Ishikawa (cell line): Measurements from ENCODE around the gene CASP2.

Source experiments
- FOXM1 ChIP-seq: IDR thresholded peaks from 2 replicates; pipeline ENCODE4 v1.6.1; 2012; ENCODE audit warnings: low read depth, borderline replicate concordance
- RAD21 ChIP-seq: IDR thresholded peaks from 2 replicates; pipeline ENCODE4 v1.6.1; 2012; ENCODE audit warnings: low read depth
- TAF1 ChIP-seq: IDR thresholded peaks from 2 replicates; pipeline ENCODE4 v1.6.1; 2012; ENCODE audit warnings: low read depth, mild to moderate bottlenecking
- TEAD4 ChIP-seq: IDR thresholded peaks from 2 replicates; pipeline ENCODE4 v1.6.1; 2012
- TF ChIP-seq, protein P1 (sequence below): IDR thresholded peaks from 2 replicates; pipeline ENCODE4 v1.6.1; 2012; ENCODE audit warnings: low read depth, mild to moderate bottlenecking
- TF ChIP-seq, protein P2 (sequence below): IDR thresholded peaks from 2 replicates; pipeline ENCODE4 v1.6.1; 2012

DNA sequence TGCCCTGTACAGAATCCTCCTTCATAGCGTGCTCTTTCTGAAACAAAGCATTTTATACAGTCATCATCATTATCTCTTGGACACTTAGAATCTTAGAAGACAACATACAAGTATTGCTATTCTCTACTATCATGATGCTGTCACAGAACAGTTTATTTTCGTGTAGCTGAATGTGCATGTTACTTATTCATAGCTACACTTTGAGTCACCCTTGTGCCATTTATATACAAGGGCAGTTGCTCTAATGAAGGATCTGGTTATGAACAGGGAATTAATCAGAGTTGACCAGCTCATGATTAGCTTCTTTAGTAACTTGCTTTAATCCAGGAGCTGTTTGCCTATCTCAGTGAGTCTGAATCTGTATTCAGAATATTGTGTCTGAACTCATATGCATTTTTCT lies 11.2 kb downstream of the CASP2 start:
- TF ChIP-seq FOXM1 (no peak), TAF1 (no peak), RAD21 (no peak), TEAD4 (no peak)
- TF ChIP-seq, protein P1, sequence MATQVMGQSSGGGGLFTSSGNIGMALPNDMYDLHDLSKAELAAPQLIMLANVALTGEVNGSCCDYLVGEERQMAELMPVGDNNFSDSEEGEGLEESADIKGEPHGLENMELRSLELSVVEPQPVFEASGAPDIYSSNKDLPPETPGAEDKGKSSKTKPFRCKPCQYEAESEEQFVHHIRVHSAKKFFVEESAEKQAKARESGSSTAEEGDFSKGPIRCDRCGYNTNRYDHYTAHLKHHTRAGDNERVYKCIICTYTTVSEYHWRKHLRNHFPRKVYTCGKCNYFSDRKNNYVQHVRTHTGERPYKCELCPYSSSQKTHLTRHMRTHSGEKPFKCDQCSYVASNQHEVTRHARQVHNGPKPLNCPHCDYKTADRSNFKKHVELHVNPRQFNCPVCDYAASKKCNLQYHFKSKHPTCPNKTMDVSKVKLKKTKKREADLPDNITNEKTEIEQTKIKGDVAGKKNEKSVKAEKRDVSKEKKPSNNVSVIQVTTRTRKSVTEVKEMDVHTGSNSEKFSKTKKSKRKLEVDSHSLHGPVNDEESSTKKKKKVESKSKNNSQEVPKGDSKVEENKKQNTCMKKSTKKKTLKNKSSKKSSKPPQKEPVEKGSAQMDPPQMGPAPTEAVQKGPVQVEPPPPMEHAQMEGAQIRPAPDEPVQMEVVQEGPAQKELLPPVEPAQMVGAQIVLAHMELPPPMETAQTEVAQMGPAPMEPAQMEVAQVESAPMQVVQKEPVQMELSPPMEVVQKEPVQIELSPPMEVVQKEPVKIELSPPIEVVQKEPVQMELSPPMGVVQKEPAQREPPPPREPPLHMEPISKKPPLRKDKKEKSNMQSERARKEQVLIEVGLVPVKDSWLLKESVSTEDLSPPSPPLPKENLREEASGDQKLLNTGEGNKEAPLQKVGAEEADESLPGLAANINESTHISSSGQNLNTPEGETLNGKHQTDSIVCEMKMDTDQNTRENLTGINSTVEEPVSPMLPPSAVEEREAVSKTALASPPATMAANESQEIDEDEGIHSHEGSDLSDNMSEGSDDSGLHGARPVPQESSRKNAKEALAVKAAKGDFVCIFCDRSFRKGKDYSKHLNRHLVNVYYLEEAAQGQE = no peak
- TF ChIP-seq, protein P2, sequence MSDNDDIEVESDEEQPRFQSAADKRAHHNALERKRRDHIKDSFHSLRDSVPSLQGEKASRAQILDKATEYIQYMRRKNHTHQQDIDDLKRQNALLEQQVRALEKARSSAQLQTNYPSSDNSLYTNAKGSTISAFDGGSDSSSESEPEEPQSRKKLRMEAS = no peak
